Mucosa of descending colon (tissue), 3 donors: ENCODE measurements around the gene CTF1. TPM values are rescaled to one million over a fixed set of nuclear protein-coding genes. Genes with fewer than 3 reads are reported as not detected.

Experiments
- ATAC-seq: fragments of 200-7000 bp; cut with Tn5 transposase; one replicate; pipeline ENCODE4 v1.9.1; 2020; ENCODE audit warnings: mild to moderate bottlenecking, moderate library complexity
- DNase-seq, 3 donors: peaks; one replicate each; pipeline ENCODE4 v3.0.0-alpha.2; 2020
- H3K36me3 ChIP-seq: fragments of 200-600 bp; one replicate; pipeline ENCODE4 v1.8.0; 2021; ENCODE audit warnings: low read depth, mild to moderate bottlenecking
- H3K4me1 ChIP-seq: fragments of 200-600 bp; one replicate; pipeline ENCODE4 v1.8.0; 2021; ENCODE audit warnings: low read depth, mild to moderate bottlenecking
- H3K4me3 ChIP-seq: fragments of 200-600 bp; one replicate; pipeline ENCODE4 v1.8.0; 2021; ENCODE audit warnings: mild to moderate bottlenecking
- H3K9me3 ChIP-seq: fragments of 200-600 bp; one replicate; pipeline ENCODE4 v1.8.0; 2021; ENCODE audit warnings: mild to moderate bottlenecking
- CTCF ChIP-seq: fragments of 200-600 bp; IDR thresholded peaks from one replicate; pipeline ENCODE4 v1.8.0; 2022; ENCODE audit warnings: antibody characterized with exemption, mild to moderate bottlenecking
- intact Hi-C, 2 donors: fragments of 100-400 bp; cut with DNase I in 1 of 2; cut with micrococcal nuclease in 1 of 2; formaldehyde crosslinking; loops; one replicate each; pipeline versions ENCODE4 v1.11.0 to v1.11.1; 2022; cut with DNase I, micrococcal nuclease
- total RNA-seq, 3 donors: library from RNA; stranded (reverse); fragmentation: NEBNext Ultra II Directional in 2 of 3; extraction: Animal tissue kit (Norgen Biotek cat#: 25700) in 2 of 3; gene quantifications; one replicate each; pipeline versions ENCODE4 v1.2.1 to v1.2.4, GENCODE V29; 2021 to 2023
- donor health status: DM: no; HTN: no; CAD: no; lungs with moderate emphysema.
- donor health status: DM: no; HTN: no; CAD: no.
- donor health status: DM: no; HTN: yes; CAD: no.

The CTF1 gene
- total RNA-seq, 3 donors from 2014 or later: 1.1 to 7.6 (median 1.5) TPM

GRCh38 chr16:30925995-30926811, 29.8 kb downstream of the CTF1 start:
- peaks cover 6% of the 10 kb centered on the region for H3K4me1 ChIP-seq
- H3K4me3 ChIP-seq: no peak overlapping the region
- no peak for DNase-seq
- no peak for ATAC-seq
- intact Hi-C loops: no loop called here
- H3K9me3 ChIP-seq: no peaks in the 10 kb centered on the region
- no peak for TF ChIP-seq CTCF
- H3K36me3 ChIP-seq: peaks cover 4% of the 10 kb centered on the region

GRCh38 chr16:30926937-30927788, 30.7 kb downstream of the CTF1 start:
- no peaks in the 10 kb centered on the region for H3K9me3 ChIP-seq
- ATAC-seq: no peak
- H3K4me1 ChIP-seq: peaks cover 3% of the 10 kb centered on the region
- peaks cover 4% of the 10 kb centered on the region for H3K36me3 ChIP-seq
- intact Hi-C loops: no loop called here
- DNase-seq: no peak
- H3K4me3 ChIP-seq: no peak overlapping the region
- no peak for TF ChIP-seq CTCF

GRCh38 chr16:30927789-30928378, 31.5 kb downstream of the CTF1 start:
- peaks cover 3% of the 10 kb centered on the region for H3K4me1 ChIP-seq
- no peaks in the 10 kb centered on the region for H3K36me3 ChIP-seq
- ATAC-seq: no peak
- intact Hi-C loops: no loop called here
- no peak overlapping the region for H3K4me3 ChIP-seq
- TF ChIP-seq CTCF: no peak
- H3K9me3 ChIP-seq: no peaks in the 10 kb centered on the region
- DNase-seq: peak in 2 of 3 donors; percentile 51 to 58

- no peak for ATAC-seq
- intact Hi-C loops: no loop called here
These were observed 32.0 kb downstream of the CTF1 start for GRCh38 chr16:30928390-30928789.

More at GRCh38 chr16:30928390-30928789, 32.0 kb downstream of the CTF1 start:
- no peaks in the 10 kb centered on the region for H3K36me3 ChIP-seq
- no peaks in the 10 kb centered on the region for H3K9me3 ChIP-seq
- H3K4me1 ChIP-seq: peaks cover 3% of the 10 kb centered on the region
- TF ChIP-seq CTCF: no peak
- H3K4me3 ChIP-seq: no peak overlapping the region
- DNase-seq: no peak
